NCI-H146 treated with DMSO at 0.1 percent for 48 hours (cell line): ENCODE data around the gene FAM227A.
"Not testable (repeated sequence)": the region's sequence is repeated elsewhere in the genome, so short reads cannot be mapped to it uniquely, and the experiment has no call there.

ENCODE experiments used
- DNase-seq: peaks from one replicate; lab custom pipeline; 2025; ENCODE audit not compliant: unreplicated experiment; lab: John Stamatoyannopoulos, UW

The FAM227A gene

GRCh38 chr22:38612217-38613006 is 43.8 kb downstream of the FAM227A start:
- no peak for DNase-seq

- DNase-seq, result no peak
Measured at GRCh38 chr22:38611559-38611958, 44.6 kb downstream of the FAM227A start.

GRCh38 chr22:38610234-38610633 is 46.0 kb downstream of the FAM227A start:
- DNase-seq, result peak; percentile 70

GRCh38 chr22:38608992-38609750 is 47.0 kb downstream of the FAM227A start:
- DNase-seq, result no peak

- no peak for DNase-seq
Measured at GRCh38 chr22:38607680-38608079, 48.5 kb downstream of the FAM227A start.

GRCh38 chr22:38602166-38602565 is 54.0 kb downstream of the FAM227A start:
- DNase-seq, result no peak

GRCh38 chr22:38601221-38601764 is 54.9 kb downstream of the FAM227A start:
- DNase-seq, result no peak

- no peak for DNase-seq
Measured at GRCh38 chr22:38599466-38599865, 56.7 kb downstream of the FAM227A start.

GRCh38 chr22:38582923-38583322 is 73.3 kb downstream of the FAM227A start:
- not testable (repeated sequence) for DNase-seq

- no peak for DNase-seq
Measured at GRCh38 chr22:38578505-38578904, 77.7 kb downstream of the FAM227A start.

GRCh38 chr22:38572065-38572464 is 84.1 kb downstream of the FAM227A start:
- peak; percentile 4 for DNase-seq

GRCh38 chr22:38570779-38571364 is 85.3 kb downstream of the FAM227A start:
- peak; percentile 51 for DNase-seq

GRCh38 chr22:38569972-38570778 is 86.0 kb downstream of the FAM227A start, which contains the start of gene DMC1:
Gene DMC1 (minus strand): TSS chr22:38570183. CDS start chr22:38568256, 1,927 bp downstream.
- peak; percentile 75 for DNase-seq

GRCh38 chr22:38569181-38569971 is 86.8 kb downstream of the FAM227A start:
- peak; percentile 5 for DNase-seq

- no peak for DNase-seq
Measured at GRCh38 chr22:38567531-38568285, 88.5 kb downstream of the FAM227A start.

- no peak for DNase-seq
Measured at GRCh38 chr22:38566726-38567504, 89.3 kb downstream of the FAM227A start.

GRCh38 chr22:38565441-38565840 is 90.8 kb downstream of the FAM227A start:
- no peak for DNase-seq

- DNase-seq, result no peak
Measured at GRCh38 chr22:38564669-38565068, 91.5 kb downstream of the FAM227A start.
